ENCODE measurements around the gene FLNB.
A peak's percentile ranks its signal among the peaks of the same experiment; 100 is the strongest.

FLNB gene

GRCh38 chr3:58169371-58169770, 161.1 kb downstream of the FLNB start:
- DNase-seq, result no peak

DNA sequence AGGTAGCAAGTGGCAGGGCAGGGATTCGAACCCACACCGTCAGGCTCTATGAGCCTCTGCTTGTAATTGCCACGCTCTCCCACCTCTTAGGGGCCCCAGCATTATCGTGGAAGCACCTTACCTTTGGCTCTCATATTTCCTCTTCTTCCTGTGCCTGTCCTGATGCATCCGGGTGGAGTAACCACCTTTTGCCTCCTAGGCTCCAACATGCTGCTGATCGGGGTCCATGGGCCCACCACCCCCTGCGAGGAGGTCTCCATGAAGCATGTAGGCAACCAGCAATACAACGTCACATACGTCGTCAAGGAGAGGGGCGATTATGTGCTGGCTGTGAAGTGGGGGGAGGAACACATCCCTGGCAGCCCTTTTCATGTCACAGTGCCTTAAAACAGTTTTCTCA, 162.2 kb downstream of the FLNB start:
- no peak for DNase-seq

GRCh38 chr3:58171126-58171525, 162.9 kb downstream of the FLNB start:
- DNase-seq, result no peak

GRCh38 chr3:58173029-58173668, 164.9 kb downstream of the FLNB start:
- no peak for DNase-seq

- DNase-seq, result no peak
Measured at GRCh38 chr3:58173669-58174398, 165.6 kb downstream of the FLNB start.

- no peak for DNase-seq
Measured at GRCh38 chr3:58175187-58175436, 166.9 kb downstream of the FLNB start.

DNA sequence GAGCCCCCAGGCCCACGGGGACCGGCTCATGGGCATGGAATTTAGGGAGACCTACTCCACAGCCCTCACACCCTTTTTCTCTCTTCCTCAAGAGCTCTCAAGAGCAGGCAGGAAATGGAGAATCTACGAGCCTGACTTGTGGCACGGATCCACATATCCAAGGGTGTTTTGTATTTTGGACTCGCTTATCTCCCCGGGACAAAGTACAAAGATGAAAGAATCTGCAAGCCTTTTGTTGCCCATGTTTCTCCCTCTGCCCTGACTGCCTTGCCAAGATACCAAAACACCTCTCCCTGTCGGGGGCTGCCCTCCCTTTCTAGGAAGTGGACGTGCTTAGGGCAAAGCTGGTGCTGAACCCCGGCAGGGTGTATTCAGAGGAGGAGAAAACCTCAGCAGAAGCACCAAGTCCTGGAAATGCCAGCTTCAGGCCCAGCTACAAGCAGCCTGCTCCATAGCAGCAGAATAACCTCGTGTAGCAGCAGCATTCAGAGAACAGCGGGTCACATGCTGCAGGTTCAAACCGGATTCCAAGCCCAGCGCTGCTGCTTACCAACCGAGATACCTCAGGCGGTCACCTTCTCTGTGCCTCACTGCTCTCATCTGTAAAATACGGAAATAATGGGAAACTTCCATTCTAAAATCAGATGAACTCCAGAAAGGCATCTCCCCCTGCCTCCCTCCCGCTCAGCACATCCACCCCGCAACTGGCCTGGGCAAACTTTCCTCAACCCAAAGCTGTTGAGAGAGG, 167.4 kb downstream of the FLNB start:
- DNase-seq, result no peak

DNA sequence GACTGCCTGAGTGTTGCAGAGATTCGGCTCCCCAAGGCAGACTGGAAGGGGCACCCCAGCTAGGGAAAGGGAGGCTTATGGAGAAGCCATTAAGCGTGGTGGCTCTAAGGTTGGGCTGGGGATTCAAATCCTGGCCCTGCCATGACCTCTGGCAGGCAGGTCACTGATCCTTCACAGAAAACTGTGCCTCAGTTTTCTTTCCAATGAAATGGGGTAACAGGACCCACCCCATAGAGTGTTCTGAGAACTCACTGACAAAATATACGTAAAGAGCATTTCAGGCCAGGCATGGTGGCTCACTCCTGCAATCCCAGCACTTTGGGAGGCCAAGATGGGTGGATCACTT, 167.9 kb downstream of the FLNB start:
- no peak for DNase-seq

DNA sequence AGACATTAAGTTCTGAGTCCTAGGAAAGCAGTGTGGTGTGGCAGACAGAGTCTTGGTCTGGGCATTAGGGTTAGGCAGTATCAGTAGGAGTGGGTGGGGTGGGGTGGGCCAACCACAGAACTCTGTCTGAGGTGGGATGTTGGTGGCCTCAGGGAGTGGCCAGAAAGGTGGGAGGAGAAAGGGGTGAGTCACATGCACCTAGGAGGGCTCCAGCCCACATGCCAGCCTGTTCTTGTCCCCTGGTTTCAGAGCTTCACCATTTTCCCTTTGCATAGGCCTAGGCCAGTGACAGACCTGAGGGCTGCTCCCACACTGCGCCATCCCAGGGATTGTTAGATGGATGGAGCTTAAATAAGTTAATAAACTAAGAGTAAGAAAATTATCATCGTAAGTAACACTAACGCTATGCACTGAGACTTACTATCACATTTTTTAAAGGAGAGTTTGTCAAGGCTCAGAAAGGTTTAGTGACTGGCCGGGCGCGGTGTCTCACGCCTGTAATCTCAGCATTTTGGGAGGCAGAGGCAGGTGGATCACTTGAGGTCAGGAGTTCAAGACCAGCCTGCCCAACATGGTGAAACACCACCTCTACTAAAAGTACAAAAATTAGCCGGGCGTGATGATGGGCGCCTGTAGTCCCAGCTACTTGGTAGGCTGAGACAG, 168.7 kb downstream of the FLNB start:
- DNase-seq, result no peak

GRCh38 chr3:58177747-58178527, 169.7 kb downstream of the FLNB start:
- peak; percentile 72 for DNase-seq

DNA sequence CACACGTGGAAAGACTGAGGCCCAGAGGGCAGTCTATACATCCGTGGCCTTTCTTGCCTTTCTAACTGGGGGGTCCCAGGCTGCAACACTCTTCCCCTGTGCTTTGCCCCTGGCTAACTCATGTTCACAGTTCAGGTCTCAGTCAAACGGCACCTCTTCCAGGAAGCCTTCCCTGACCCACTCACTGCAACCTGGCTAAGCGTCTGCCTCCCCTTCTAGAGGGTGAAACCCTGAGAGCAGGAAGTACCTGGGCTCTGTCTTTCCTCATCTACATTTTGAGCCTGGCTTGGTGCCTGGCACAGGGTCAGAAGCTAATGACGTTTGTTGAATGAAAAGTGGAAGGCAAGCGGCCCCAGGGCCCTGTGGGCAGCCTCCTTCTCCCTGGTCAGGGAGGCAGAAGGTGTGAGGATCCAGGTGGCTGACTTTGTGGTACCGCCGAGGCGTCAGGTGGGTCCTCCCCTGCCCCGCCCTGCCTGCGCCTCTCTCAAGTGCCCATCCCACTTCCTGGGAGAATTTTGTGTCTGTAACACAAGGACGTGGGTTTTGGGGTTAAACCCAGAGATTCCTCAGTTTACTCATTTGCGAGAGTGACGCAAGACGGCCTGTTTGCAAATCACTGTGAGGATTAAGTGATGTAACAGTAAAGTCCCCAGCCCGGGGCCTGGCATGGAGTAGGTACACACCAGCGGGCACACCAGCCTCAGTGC, 170.5 kb downstream of the FLNB start:
- DNase-seq, result no peak

GRCh38 chr3:58179235-58180098, 171.2 kb downstream of the FLNB start:
- no peak for DNase-seq

DNA sequence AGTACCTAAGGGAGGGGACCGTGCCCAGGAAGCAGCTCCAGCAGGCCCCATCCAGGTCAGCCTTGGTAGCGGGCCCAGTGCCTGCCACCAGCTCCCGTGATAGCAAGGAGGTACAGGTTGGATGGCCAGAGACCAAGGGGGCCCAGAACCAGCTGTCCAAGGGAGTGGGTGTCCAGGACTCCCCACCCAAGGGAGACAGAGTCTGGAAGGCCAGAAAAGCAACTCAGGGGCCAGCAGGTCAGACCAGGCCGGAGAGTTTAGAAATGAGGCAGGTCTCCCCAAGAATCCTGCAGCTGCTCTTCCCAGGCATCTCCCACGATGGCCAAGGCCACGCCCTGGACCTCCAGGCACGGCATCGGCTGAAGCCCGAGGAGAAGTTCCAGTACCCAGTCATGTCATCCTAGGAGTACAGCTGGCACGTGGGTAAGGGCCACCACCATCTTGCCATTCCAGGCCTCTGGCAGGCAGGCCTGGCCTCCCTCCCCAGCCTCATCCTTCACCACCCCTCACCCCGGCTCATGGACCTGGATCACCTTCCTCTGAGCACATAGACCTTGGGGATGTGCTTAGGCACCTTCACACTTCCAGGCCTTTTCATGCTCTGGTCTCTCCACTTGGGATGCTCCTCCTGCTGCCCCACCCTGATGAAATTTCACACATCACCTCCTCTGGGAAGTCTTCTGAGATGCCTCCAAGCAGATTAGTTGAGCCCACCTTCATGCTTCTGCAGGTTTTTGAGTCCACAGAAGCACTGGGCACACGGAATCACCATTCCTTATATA, 172.1 kb downstream of the FLNB start:
- DNase-seq, result no peak

DNA sequence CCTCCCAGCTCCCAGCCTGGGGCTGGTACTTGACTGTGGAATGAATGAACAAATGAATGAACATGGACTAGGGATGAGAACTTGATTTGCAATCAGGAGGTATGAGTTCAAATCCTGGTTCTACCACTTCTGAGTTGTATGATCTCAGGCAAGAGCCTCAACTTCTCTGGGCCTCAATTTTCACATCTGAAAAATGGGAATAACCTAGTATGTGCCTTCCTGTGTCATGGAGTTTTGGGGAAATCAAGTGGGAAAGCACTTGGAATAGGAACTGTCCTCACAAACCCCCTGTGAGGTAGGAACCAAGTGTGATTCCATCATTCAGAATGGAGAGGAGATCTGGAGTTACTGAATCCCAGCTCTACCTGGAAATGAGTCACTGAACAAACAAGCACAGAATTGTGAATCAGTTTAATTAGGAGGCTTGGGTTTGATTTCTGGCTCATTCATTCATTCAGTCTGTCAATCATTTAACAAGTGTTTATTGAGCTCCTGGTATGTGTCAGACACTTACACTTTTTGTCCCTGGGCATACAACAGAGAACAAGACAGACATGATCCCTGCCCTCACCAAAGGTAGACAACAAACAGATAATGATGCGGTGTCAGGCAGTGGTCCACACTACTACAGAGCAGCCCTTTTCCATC, 172.8 kb downstream of the FLNB start:
- no peak for DNase-seq

DNA sequence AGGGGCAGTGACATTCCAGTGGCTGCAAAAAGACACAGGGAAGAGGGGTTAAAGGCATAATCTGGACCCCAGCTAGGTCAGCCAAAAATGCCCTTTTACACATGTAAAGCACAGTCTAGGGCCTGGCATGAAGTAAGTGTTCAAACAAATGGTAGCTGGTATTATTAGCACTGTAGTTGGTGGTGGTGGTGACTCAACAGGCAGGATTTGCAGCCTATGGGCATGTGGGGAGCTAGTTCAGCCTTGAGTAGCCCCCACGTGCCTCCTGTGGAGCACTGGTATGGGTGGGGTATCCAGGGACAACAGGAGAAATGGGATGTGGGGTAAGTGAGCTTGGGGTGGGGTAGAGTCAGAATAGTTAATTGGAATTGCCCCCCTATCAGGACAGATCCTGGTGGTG, 175.0 kb downstream of the FLNB start:
- DNase-seq, result no peak

DNA sequence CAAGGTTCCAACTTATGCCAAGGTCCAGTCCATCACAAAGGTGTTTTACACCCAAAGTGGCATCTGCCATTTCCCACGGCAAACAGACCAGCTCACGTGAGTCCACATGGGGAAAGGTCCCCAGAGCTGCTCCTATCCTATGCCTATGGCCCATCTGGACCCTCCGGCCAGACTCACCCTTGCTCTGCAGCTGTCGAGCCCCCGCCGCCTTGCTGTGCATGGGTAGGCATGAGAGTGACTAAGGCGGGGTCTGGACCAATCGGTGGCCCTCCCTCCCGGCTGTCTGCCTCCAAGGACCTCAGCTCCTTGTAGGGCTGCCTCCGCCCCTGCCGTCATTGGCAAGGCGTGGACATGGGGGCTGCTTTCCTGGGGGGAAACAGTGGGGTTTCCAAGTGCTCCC, 175.7 kb downstream of the FLNB start:
- DNase-seq, result no peak

DNA sequence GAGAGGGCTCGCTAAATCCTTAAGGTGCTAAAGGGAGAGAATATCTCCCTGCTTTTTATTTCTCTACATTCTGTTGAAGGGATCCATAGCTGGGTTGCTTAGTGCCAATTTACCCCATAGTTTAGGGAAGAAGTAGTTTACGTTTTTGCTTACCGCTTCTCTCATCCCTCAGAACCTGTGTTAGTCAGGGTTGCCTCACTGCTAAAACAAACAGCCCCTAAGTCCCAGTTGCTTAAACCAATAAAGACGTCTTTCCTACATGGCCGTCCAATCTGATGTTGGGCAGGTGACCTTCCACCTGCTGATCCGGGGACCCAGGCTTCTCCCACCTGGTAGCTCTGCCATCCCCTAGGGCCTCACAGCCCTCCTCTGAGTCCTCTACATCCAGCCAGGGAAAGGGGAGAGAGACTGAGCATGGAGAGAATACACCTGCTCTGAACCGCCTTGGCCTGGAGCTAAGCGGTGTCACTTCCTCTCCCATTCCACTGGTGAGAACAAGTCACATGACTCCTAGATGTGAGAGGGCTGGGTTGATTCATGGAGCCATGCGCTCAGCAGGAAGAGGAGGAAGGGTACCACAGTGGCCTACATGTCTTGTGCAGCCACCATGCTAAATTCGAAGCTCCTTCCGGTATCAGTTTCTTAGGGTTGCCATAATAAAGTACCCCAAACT, 176.2 kb downstream of the FLNB start:
- DNase-seq, result no peak

DNA sequence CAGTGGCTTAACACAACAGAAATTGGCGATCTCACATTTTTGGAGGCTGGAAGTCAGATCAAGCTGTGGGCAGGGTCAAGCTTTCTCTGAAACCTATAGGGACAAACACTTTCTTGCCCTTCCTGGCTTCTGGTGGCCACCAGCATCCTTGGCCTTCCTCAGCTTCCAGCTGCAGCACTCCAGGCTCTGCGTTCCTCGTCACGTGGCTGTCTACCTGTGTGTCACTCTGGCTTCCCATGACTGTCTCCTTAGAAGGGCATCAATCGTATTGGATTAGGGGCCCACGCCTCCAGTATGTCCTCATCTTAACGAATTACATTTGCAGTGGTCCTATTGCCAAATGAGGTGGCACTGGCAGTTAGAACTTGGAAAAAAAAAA, 176.7 kb downstream of the FLNB start:
- no peak for DNase-seq

- DNase-seq, result no peak
Measured at GRCh38 chr3:58188173-58188564, 179.9 kb downstream of the FLNB start.
